HS-27A (cell line): ENCODE measurements around the gene SETD1A.

ENCODE experiments used
- DNase-seq: peaks from one replicate; pipeline ENCODE4 v3.0.0-alpha.2; 2012; ENCODE audit warnings: low read depth, missing footprints

SETD1A gene

DNA sequence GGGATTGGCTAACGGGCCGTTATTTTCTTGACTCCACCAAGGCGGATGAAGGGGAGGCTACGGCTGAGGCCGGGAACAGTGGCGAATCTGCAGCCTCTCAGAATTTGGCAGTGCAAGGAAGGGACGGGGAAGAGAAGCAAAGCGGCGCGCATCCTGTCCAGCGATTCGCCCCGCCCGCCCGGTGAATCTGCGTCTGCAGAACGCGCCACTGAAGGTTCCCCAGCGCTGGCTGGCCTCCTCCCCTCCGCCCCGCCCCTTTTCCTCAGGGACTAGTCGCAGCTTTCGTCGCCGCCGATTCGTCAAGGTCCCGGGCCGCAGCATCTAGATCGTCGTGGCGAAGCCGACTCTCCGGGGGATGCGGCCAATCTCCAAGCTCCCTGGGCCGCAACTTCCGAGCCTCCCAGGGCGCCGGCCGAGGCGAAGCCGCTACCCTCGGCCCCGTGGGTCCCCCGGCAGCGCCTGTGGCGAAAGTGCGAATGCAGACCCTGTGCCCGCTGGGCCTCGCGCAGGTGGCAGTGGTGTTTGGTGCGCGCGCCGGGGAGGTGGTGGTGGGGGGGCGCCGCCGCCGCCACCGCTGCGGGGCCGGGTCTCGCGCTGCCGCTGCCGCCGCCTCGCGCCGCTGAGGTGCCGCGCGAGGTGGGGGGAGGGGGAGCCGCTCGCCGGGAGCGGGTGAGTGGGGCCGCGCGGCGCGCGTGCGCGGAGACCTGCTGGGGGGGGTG lies at the start of gene SETD1A:
Gene SETD1A (plus strand): TSS at position 299 of the 719 bp plus-strand sequence. CDS start 978 bp downstream, outside the sequence.
- peak; percentile 80 for DNase-seq

DNA sequence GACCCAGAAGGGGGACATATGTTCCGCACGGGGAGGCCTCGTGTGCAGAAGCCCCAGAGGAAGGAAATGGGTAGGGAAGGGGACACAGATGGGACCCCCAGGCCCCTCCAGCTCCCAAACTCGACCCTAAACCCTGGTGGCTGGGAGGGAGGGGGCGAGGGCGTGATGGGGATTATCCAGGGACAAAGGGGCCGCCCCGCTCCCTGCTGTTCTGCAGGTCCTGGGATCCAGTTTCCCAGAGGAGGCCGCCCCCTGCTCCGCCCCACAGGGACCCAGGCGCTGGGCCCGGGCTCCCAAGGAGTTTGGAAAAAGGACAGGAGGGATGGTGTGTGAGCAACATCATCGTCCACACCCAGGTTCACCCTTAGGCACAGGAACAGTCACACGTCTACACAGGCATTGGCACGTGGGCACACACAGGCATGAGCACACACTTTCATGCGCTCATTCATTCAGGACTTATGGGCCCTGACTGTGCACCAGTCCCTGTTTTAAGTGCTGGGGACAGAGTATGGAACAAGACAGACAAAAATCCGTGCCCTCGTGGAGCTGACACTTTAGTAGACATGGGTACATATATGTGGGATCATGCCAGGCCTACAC lies 47.0 kb upstream of the SETD1A start:
- no peak for DNase-seq

DNA sequence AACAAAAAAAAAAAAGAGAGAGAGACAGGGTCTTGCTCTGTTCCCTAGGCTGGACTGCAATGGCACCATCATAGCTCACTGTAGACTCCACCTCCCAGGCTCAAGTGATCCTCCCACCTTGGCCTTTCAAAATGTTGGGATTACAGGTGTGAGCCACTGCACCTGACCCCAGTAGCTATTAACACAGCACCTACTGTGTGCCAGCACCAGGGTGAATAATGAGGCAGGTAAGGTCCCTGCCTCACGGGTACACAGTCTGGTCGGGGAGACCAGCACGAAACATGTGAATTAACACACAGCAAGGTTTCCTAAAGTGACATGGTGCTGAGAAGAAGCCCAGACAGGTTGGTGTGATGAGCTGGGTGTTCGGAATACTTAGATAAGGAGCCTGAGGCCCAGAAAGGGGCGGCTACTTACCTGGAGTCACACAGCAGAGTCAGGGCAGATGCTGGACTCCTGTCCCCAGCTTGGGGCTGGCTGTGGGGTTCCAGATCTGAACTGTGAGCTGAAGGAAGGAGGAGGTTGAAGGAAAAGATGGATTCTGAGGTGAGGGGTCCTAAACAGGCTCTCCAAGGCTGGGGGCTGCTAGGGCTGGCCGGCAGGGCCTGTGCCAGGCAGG lies 44.7 kb upstream of the SETD1A start:
- no peak for DNase-seq

DNA sequence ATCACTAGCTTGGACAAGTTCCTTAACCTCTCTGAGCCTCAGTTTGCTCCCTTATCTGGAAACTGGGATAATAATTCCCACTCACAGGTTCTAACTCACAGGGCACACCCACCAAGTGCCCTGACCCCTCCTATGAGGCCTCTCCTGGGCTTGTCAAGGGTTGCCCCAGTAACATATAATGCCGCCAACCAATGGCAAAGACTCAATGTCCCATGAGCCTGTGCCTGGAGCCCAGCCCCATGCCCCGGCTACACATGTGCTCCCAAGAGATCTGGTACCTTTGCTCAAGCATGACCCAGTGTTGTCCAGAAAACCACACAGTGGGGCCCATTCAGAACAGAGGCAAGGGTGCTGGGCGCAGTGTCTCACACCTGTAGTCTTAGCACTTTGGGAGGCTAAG lies 42.7 kb upstream of the SETD1A start:
- no peak for DNase-seq

DNA sequence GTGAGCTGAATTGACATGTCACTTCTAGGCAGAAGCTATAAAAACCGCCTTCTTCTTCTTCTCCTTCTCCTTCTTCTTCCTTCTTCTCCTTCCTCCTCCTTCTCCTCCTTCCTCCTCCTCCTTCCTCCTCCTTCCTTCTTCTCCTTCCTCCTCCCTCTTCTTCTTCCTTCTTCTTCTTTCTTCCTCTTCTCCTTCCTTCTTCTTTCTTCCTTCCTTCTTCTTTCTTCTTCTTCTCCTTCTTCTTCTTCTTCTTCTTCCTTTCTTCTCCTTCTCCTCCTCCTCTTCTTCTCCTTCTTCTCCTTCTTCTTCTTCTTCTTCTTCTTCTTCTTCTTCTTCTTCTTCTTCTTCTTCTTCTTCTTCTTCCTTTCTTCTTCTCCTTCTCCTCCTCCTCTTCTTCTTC lies 38.9 kb upstream of the SETD1A start:
- no peak for DNase-seq

DNA sequence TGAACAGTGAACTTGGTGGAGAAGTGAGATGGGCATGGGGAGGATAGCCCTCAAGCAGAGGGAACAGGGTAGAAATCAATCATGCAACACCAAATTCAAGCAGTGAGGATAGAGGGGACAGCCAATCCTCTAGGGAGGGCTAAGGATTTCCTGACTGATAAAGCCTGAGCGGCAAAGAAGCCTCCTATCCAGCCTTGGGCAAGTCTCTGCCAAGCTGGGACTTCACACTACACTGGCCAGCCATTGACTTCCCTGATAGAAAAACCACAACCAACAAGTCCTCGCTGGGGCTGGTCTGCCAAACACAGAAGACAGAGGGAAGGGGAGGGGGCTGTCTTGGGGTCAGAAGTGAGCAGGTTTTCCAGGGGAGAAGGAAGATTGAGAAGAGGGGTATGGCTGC lies 36.7 kb upstream of the SETD1A start:
- no peak for DNase-seq

DNA sequence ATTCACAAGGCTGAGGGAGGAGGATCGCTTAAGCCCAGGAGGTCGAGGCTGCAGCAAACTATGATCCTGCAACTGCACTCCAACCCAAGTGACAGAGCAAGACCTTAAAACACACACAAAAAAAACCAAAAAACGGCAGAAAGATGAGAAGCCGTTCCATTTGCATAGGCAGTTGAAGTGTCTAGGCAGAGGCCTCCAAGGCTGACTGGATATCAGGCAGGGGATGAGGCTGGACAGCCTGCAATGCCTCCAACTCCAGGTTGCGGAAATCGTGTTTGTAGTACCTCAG lies 36.2 kb upstream of the SETD1A start:
- DNase-seq = no peak

DNA sequence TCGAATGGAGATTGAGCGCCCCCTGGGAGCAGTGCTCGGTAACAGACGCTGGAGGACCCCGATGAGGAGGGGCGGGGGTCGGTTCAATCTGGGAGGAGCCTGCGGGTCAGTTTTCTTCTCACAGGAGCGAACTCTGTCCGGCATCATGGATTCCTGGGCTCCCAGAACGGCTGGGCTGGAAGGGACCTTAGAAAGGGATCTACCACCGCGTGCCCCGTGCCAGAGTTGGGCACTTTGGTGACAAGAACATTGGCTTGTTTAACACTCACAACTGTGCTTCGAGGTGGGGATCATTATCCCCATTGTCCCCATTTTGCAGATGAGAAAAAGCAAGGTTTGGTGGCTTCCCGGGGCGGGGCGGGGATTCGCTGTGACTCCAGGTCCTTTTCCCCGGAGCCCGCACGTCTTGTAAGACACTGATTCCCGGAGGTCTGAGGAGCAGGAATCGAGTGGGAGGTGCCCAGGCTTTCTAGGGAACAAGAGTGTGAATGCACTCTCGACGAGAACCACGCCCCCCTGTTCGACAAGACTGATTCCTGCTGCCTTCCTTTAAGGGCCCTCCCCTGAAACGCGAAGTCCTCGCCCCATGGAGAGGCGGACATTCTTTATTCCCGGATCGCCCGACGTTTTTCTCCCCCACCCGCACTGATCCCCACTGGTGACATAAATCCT lies 35.7 kb upstream of the SETD1A start:
- DNase-seq = peak; percentile 42

DNA sequence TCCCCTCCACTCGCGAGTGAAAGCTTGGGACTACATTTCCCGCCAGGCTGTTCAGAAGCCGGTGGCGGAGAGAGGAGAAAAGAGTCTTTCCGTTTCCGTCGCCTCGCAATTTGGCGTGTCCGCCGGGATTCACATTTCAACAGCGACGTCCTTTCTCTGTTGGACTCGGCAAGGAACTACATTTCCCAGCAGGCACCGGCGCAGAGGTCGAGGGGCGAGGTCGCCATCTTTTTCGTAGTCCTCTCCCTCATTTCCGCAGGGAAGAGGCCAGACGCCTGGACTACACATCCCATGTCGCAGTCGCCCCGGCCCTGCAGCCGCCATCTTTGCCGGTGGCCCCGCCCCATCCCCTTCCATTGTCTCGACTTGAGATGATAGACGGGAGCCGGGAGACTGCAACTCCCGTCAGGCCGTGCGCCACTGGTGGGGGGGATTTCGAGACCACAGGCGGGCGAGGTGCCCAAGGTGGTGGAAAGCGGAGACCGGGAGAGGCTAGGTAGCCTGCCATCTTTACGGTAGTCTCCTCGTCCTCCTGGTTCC lies 35.1 kb upstream of the SETD1A start:
- DNase-seq = peak; percentile 98

DNA sequence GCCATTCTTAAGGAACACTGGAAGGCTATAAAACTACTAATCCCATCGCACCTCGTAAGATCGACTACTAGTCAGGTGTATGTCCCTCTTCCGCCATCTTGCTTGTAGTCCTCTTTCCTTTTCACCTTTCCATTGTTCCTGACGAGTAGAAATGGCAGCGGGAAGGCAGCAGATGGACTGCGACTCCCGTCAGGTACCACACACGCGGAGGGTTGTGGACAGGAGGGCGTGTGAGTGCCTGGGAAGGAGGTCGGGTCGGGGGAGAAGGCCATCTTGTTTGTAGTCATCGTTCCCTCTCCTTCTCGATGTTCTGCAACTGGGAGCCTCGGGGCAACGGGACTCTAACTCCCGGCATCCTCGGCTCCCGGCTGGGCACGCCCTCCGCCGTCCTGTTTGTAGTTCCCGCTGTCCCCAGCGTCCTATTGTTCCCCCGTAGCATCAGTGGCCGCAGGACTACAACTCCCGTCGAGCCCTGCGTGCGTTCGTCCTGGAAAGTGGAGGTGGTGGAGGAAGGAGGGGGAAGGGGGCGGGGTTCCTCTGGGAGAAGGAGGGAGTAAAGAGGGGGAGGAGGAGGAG lies 34.5 kb upstream of the SETD1A start:
- peak; percentile 97 for DNase-seq

DNA sequence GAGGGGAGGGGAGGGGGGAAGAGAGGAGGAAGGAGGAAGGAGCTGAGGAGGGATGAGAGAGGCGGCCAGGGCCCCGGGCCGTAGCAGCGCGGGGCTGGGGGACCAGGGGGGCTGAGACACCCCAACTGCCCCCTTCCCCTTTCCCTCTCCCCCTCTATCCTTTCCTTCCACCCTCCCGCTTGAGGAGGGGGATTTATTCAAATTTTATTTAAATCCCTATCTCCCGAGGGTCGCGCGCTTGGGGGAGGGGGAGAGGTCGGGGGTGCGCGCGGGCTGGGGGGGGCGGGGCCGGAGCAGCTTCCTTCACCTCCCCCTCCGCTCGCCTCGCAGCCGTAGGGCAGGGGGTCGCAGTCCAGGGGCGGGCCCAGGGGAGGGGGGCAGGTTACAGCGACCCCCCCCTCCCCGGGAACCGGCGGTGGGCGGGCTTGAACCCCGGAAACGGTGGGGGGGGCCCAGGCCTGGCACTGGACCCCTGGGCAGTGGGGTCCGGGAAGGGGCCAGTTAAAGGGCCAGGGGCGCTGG lies 33.9 kb upstream of the SETD1A start, which contains the start of gene FBXL19:
Gene FBXL19 (plus strand): TSS at position 19 of the 522 bp plus-strand sequence. CDS start 2,183 bp downstream, outside the sequence.
- DNase-seq = no peak

DNA sequence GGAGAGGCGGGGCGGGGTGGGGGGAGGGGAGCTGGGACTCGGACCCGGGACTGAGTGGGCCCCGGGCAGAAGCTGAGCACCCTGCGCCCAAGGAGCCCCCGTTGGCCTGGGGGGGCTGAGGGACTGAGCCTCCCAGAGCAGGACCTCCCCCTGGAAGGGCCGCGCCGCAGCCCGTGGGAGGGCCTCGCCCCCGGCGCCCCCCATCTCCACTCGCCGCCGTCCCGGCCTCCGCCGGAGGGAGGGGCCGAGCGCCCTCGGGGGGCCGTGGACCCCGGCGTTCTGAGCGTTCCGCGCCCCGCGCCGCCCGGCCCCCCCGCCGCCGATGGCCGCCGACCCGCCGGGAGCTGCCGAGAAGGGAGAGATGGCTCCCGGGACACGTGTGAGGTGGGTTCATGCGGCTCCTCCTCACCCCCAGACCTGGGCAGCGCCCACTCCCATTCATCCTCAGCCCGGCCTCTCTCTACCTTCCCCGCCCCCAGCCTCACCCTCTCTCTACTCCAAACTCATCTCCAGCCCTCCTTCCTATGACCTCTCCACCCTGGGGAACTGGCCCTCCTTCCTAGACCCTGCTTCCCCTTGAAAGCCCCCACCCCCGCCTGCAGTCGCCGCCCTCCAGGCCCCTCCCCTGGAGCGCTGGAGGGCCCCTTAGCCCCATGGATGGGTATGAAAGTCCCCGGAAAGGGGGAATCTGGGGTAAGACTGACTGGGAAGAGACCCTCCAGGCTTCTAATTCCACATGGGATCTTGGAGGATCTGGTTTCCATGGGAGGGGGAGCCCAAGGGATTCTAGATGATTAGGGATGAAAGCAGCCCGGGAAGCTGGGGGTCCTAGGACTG lies 33.3 kb upstream of the SETD1A start:
- DNase-seq = no peak

DNA sequence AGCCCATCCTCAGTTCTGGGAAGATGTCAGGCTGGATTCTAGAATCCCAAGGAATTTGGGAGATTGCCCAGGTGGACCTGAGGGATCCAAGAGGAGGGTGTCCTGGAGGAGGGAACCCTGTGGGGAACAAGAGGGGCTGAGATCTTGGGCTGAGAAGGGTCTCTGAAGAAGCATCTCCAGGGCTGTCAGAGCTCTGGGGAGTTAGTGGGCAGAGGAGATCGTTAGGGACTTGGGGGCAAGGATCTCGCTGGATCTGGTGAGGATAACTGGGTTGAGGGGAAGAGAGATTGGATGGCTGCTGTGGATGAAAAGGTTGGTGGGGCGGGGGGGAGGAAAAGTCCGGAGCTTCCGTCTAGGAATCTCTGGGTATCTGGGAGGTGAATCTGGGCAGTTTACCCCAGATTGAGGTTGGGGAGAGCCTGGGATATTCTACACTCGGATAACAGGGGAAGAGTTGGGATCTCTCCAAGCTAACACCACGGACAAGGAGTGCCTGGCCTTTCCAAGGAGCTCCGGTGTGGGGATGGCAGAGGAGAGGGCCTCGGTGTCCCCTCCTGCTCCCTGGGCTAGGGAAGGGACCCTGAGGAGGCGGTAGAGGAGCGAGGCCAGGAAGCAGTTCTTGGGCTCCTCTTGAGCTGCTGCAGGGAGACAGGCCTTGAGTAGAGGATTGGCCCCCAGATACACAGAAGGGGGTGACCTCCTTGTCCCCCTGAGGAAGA lies 32.5 kb upstream of the SETD1A start:
- DNase-seq = no peak

DNA sequence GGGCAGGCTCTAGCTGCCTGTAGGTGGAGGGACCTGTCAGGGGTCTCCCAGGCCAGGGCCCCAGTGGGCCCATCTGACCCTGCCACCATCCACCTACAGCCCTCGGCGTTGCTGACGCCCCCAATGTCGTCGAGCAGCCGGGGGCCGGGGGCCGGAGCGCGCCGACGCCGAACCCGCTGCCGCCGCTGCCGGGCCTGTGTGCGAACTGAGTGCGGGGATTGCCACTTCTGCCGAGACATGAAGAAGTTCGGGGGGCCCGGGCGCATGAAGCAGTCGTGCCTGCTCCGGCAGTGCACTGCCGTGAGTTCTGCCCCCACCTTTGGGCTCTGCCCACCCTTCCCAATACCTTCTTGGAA lies 31.9 kb upstream of the SETD1A start:
- DNase-seq = no peak

DNA sequence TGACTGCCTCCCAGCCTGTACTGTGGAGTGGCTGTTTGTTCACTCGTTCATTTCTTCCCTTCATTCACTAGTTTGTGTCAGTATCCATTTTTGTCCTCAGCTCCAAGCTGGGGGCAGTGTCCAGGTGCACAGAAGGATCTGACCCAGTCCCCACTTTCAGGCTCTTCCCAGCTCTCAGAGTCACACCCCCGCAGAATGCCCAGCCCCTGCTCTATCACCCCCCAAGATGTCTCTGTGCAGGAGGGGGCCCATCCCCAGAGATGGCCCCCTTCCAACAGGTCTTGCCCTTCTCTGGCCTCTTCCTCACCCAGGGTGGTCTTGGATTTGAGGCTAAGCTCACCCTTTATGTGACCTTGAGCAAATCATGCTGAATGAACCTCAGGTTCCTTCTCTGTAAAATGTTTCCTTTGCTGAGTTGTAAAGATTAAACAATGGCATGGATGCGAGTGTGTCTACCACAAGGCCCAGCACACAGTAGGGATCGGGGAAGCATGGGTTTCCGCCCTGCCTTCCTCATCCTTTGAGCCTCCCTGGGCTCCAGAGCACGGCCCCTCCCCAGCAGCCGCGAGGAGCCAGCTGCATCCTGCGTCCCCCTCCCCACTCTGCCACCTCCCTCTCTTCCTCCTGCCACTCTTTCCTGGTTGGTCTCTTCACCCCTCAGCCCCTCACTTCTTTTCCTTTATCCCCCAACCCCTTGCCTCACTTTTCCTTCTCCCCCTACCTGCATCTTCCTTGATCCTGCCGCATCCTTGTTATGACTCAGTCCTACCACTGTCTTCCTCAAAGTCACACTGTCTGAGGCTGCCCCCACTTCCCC lies 31.4 kb upstream of the SETD1A start:
- no peak for DNase-seq

DNA sequence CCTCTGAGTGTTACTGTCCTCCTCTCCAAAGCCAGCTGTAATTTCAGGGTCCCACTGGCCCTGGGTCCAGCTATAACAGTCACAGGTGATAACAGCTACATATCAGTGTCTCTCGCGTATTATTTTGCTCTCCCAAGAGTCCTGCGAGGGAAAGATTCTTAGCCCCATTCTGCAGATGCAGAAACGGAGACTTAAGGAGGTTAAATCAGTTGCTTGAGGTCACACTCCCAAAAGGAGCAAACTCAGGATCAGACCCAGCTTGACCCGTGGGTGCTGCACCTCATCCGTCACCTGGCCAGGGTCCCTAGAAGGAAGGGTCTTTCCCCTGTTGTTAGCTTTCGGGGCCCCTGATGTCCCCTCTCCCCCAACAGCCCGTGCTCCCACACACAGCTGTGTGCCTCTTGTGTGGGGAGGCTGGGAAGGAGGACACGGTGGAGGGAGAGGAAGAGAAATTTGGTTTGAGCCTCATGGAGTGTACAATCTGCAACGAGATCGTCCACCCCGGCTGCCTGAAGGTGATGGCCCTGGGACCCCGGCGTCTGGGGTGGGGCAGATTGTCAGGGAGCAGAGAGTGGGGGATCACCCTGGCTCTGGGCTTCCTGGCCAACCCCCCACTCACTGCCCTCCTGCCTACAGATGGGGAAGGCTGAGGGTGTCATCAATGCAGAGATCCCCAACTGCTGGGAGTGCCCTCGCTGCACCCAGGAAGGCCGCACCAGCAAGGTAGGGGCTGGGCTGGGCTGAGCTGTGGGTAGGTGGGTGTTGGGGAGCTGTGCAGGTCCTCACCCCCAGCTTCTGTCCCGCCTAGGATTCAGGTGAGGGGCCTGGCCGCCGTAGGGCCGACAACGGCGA lies 30.4 kb upstream of the SETD1A start:
- DNase-seq = no peak

DNA sequence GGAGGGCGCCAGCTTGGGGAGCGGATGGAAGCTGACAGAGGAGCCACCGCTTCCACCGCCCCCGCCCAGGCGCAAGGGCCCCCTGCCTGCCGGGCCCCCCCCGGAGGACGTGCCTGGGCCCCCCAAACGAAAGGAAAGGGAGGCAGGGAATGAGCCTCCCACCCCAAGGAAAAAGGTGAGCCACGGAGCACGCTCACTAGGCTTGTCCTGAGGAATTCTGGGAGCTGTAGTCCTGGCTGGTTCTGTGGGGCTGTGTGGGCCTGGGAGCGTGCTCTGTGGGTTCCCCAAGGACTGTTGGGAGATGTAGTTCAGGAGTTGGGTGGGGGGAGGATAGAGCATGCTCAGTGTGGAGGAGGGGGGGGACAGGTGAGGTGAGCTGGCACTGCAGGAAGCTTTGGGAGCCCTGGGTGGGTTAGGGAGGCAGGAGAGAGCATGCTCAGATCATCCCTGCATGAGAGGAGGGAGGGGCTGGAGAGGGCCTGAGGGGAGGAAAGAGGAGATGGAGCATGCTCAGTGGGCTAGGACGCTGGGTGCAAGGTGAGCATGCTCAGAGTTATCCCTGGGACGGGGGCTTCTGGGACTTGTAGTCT lies 29.7 kb upstream of the SETD1A start:
- no peak for DNase-seq

DNA sequence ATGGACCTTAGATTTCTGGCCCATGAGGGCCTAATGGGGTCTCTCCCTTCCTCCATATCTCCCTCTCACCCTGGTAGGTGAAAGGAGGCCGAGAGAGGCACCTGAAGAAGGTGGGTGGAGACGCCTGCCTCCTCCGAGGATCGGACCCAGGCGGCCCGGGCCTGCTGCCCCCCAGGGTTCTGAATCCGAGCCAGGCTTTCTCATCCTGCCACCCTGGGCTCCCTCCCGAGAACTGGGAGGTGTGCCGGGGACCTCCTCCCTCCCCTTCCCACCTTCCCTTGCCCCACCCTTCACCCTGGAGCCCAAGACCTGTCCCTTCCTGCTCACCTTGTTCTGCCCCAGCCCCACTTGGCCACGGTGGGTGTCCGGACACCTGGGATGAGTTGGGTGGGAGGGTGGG lies 29.2 kb upstream of the SETD1A start:
- DNase-seq = no peak
